ENCODE results near the gene NBL1. TPM values are rescaled to one million over a fixed set of nuclear protein-coding genes. Genes with fewer than 3 reads are reported as not detected.

NBL1 gene
- total RNA-seq = 50.2 and 178 TPM in 2 replicates

DNA sequence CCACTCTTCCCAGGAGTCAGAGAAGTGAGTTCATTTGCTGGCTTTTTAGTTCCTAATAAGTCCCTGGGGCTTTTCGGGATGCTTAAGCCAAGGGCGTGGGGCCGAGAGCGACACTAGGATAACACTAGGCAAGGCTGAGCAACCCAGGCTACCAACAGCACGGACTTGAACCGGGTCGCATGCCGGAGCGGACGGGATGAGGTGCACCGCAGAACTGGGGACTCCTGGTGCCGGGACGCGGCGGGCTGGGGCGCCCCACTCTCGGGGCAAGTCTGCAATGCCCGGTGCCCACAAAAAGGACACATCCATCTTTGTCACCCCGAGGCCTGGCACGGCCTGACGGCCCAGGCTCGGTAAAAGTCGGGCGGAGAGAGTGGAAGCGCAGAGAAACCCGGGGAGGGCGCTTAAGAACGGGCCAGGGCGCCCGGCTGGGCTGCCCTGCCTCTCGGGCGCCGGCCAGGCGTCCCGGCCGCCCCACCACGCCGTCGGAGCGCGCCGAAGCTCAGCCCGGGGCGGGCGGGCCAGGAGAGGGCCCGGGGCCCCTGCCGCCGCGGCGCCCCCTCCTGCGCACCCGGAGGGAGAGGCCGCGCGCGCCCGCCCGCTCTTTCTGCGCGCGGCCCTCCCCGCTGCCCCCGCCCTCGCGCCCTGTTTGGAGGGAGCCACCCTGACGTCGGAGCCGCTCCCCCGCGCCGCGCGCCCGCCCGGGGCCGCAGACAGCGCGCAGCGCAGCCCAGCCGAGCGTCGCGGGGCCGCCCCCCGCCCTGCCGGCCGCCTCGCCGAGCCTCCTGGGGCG, at the start of gene NBL1:
Gene NBL1, plus strand, starts transcription at position 710 of the 793 bp plus-strand sequence. CDS start 10,720 bp downstream, outside the sequence.

DNA sequence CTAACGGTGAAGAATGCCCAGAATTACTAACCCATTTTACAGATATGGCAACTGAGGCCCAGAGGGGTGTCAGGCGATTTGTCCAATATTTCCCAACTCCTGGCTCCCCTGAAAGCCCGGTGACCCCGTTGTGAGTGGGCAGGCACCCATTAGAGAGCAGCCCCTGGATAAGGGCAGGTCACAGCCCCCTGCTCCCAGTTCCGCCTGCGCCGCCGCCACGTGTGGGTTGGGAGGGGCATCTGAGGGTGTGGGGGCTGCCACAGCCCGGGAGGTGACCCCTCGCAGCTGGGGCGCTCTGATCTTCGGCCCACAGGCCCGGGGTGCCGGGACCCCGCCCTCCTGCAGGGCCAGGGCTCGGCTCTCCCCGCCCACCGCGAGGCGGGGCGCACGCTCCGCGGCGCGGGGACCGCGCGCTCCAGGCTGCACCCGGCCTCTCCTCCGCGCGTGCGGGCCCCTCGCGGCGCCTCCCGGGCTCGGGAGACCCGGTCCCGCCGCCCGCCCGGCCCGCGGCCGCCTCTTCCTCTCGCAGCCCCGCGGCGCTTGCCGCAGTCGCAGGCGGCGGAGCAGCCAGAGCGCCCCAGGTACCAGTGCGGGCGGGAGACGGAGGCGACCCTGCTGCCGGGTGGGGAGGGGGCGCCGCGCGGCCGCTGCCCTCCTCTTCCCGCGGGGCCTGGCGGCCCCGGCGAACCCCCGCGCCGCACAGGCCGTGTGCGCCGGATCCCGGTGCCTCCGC, 20.5 kb downstream of the NBL1 start, which contains the start of gene HTR6:
Gene HTR6, plus strand, starts transcription at position 423 of the 733 bp plus-strand sequence. CDS start 879 bp downstream, outside the sequence.

Other genes with a start within 250 kb of the NBL1 start
- gene CAPZB, start 158.8 kb upstream of the NBL1 start, total RNA-seq = 85.5 and 130 TPM in 2 replicates
- not detected in 2 replicates for gene HTR6, start 20.6 kb downstream of the NBL1 start, total RNA-seq
- 7.0 and 10.8 TPM in 2 replicates for gene TMCO4, start 155.6 kb downstream of the NBL1 start, total RNA-seq
- not detected in 2 replicates for gene RNF186, start 171.0 kb downstream of the NBL1 start, total RNA-seq
- gene OTUD3, start 238.1 kb downstream of the NBL1 start, total RNA-seq = 1.8 and 8.9 TPM in 2 replicates